Coronary artery (tissue), 2 donors: ENCODE results near the gene EREG.
A peak's percentile ranks its signal among the peaks of the same experiment; 100 is the strongest.

Experiments used
- DNase-seq: peaks from one replicate; pipeline ENCODE4 v3.0.0-alpha.2; 2017; ENCODE audit warnings: low spot score
- H3K27ac ChIP-seq, 2 donors: fragments of 200-600 bp; sonication (generic); one replicate each; pipeline ENCODE4 v1.5.1; 2016 to 2019
- H3K4me3 ChIP-seq: fragments of 200-600 bp; sonication (generic); 2 replicates; pipeline ENCODE4 v1.5.1; 2016; ENCODE audit warnings: mild to moderate bottlenecking, moderate library complexity
- CTCF ChIP-seq: fragments of 200-600 bp; sonication (generic); IDR thresholded peaks from one replicate; pipeline ENCODE4 v1.5.1; 2019; ENCODE audit warnings: antibody characterized with exemption

The EREG gene

GRCh38 chr4:74374561-74375327 is 9.8 kb downstream of the EREG start:
- TF ChIP-seq CTCF: no peak
- Histone ChIP-seq H3K27ac (no peak overlapping the region), H3K4me3 (no peak overlapping the region)
- no peak for DNase-seq

DNA sequence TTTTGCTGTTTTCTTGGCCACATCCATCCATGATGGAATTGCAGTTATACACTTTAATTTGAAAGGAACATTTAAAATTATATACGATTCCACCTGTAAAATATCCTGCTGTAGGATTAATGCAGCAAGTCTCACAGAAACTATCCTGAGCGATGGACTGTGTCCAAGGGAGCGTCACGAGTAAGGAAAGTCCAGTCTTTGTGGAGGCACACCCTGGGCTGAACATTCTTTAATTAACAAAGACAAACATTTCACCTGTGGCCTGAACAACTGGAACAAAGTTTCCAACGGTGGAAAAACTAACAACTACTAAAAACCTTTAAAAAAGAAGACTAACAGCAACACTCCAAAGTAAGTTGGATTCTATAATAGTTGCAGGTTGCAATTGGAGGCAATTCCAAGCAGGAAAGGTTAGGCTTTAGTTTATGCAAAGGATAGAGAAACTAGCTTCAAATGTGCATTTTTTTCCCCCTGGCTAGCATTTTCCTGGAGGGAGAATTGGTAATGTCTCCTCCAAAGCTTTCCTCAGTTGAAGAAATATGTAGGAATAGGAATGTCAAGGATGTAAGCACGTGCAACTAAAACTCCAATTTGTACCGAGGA is 11.0 kb downstream of the EREG start:
- no peak overlapping the region for H3K27ac ChIP-seq
- no peak for DNase-seq
- no peak overlapping the region for H3K4me3 ChIP-seq
- TF ChIP-seq CTCF: no peak

- DNase-seq: no peak
- no peak overlapping the region for H3K4me3 ChIP-seq
Measured at GRCh38 chr4:74376888-74377483, 12.0 kb downstream of the EREG start.

DNA sequence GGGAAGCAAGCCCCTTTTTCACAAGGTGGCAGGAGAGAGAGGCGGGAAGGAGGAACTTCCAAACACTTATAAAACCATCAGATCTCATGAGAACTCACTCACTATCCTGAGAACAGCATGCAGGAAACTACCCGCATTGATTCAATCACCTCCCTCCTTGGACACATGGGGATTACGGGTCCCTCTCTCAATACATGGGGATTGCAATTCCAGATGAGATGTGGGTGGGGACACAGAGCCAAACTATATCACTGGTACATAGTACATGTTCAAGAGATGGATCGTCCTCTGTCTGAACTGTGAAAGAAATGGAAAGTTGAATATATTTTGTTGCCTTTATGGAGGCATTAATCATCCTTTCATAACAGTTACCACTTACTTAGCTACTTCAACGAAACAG is 12.8 kb downstream of the EREG start:
- no peak for DNase-seq
- no peak for TF ChIP-seq CTCF
- H3K4me3 ChIP-seq: no peak overlapping the region

More at GRCh38 chr4:74376888-74377483, 12.0 kb downstream of the EREG start:
- peak; percentile 42 for TF ChIP-seq CTCF
- no peak overlapping the region for H3K27ac ChIP-seq

DNA sequence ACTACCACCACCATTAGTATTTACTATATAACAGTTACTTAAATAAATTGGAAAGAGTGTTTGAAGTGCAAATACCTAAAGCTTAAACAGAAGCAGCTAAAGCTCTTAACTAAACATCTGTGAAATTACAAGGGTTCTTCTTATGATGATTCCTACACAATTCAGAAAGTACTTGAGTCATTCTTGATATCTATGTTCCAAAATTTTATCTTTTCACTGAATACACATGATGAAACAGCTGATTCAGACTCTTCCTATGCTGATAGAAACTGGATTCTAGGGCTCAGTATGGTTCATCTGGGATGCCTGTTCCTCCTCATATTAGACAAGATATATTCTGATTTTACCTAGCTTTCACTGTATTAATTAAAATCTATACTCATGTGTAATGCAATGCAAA is 13.6 kb downstream of the EREG start:
- TF ChIP-seq CTCF: no peak
- Histone ChIP-seq H3K4me3 (no peak overlapping the region), H3K27ac (no peak overlapping the region)
- no peak for DNase-seq

More for the DNA sequence above, 12.8 kb downstream of the EREG start:
- H3K27ac ChIP-seq: no peak overlapping the region

DNA sequence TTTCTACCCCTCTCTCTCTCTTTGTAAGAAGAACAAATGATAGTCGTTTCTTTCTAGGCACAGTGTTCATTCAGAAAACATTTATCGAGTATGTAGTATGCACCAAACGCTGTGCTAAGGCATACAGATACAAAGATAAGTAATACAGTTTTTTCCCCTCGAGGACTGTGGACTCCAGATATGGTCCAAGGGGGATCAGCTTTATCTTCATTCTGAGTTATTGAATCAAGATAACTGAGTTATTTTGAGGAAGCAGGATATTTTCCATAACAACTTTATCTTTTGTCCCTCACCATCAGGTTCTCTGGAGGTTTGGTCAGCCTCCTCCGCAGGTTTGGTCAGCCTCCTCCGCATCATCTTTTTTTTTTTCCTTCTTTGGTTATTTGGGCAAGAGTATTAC is 15.0 kb downstream of the EREG start:
- no peak for DNase-seq
- H3K4me3 ChIP-seq: no peak overlapping the region
- H3K27ac ChIP-seq: no peak overlapping the region
- TF ChIP-seq CTCF: no peak
